PC-9 (cell line): ENCODE results near the gene MUC16. TPM values are rescaled to one million over a fixed set of nuclear protein-coding genes. Genes with fewer than 3 reads are reported as not detected.

Experiments used
- BruUV-seq: library from RNA; stranded (reverse); fragments of 400-500 nt; replicated peaks from 2 replicates; lab custom pipeline; 2021; lab: Mats Ljungman, UMichigan
- CTCF ChIA-PET: fragments of 300-600 bp; sonication (Branson Sonifier 250); formaldehyde crosslinking; loops from one replicate; lab custom pipeline; 2022; ENCODE audit warnings: antibody characterized with exemption; lab: Charles Lee
- POLR2A ChIA-PET: fragments of 300-600 bp; sonication (Branson Sonifier 250); formaldehyde crosslinking; loops from one replicate; lab custom pipeline; 2022; ENCODE audit warnings: antibody characterized with exemption; ENCODE audit not compliant: unreplicated experiment; lab: Charles Lee
- DNase-seq, 2 experiments: peaks; one replicate each; pipeline versions ENCODE4 v3.0.0 to v3.0.0-alpha.2; 2015 to 2022; ENCODE audit warnings: mixed read lengths in 1 of 2
- H2AFZ ChIP-seq: fragments of 200-600 bp; sonication (generic); 2 replicates; pipeline ENCODE4 v1.8.1; 2017; ENCODE audit warnings: antibody characterized with exemption
- H3F3A ChIP-seq: fragments of 200-600 bp; sonication (generic); 2 replicates; pipeline ENCODE4 v1.8.1; 2017; ENCODE audit warnings: antibody characterized with exemption, mild to moderate bottlenecking, low read depth; ENCODE audit not compliant: insufficient read depth
- H3K27ac ChIP-seq: fragments of 200-600 bp; sonication (generic); 2 replicates; pipeline ENCODE4 v1.6.1; 2016; ENCODE audit warnings: mixed run types
- H3K27me3 ChIP-seq: fragments of 200-600 bp; sonication (generic); 2 replicates; pipeline ENCODE4 v1.6.1; 2016; ENCODE audit warnings: low read depth, mixed run types; ENCODE audit not compliant: insufficient read depth
- H3K36me3 ChIP-seq: fragments of 200-600 bp; sonication (generic); 2 replicates; pipeline ENCODE4 v1.6.1; 2016; ENCODE audit warnings: low read depth, mixed run types
- H3K4me1 ChIP-seq: fragments of 200-600 bp; sonication (generic); replicated peaks from 2 replicates; pipeline ENCODE4 v1.6.1; 2016; ENCODE audit warnings: mixed run types; ENCODE audit not compliant: insufficient read depth
- H3K4me2 ChIP-seq: fragments of 200-600 bp; sonication (generic); 2 replicates; pipeline ENCODE4 v1.6.1; 2017; ENCODE audit warnings: mixed run types
- H3K4me3 ChIP-seq: fragments of 200-600 bp; sonication (generic); 2 replicates; pipeline ENCODE4 v1.6.1; 2016; ENCODE audit warnings: mixed run types
- H3K79me2 ChIP-seq: fragments of 200-600 bp; sonication (generic); 2 replicates; pipeline ENCODE4 v1.6.1; 2017; ENCODE audit warnings: low read depth, mixed run types
- H3K9me2 ChIP-seq: fragments of 200-600 bp; sonication (generic); 2 replicates; pipeline ENCODE4 v1.8.1; 2017; ENCODE audit warnings: mild to moderate bottlenecking; ENCODE audit not compliant: insufficient read depth
- H3K9me3 ChIP-seq: fragments of 200-600 bp; sonication (generic); 2 replicates; pipeline ENCODE4 v1.8.1; 2016; ENCODE audit warnings: low read depth; ENCODE audit not compliant: insufficient read depth
- H4K20me1 ChIP-seq: fragments of 200-600 bp; sonication (generic); 2 replicates; pipeline ENCODE4 v1.8.1; 2017; ENCODE audit not compliant: insufficient read depth
- EZH2 ChIP-seq: fragments of 200-600 bp; sonication (generic); IDR thresholded peaks from 2 replicates; pipeline ENCODE4 v1.8.0; 2017; ENCODE audit warnings: antibody characterized with exemption, low read depth
- intact Hi-C: fragments of 100-400 bp; cut with micrococcal nuclease; formaldehyde crosslinking; loops from one replicate; pipeline ENCODE4 v1.10.0; 2022; ENCODE audit not compliant: unreplicated experiment
- total RNA-seq: library from RNA; stranded (reverse); gene quantifications from 2 replicates; pipeline ENCODE4 v1.2.3, GENCODE V29; 2021
- TF ChIP-seq, protein P1 (sequence below): fragments of 200-600 bp; sonication (generic); conservative IDR thresholded peaks from 2 replicates; pipeline ENCODE4 v1.6.1; 2017; ENCODE audit warnings: mixed run types, antibody characterized with exemption, mild to moderate bottlenecking, moderate library complexity

Gene MUC16
- total RNA-seq, 1 experiment from 2014 or later, result 75.0 TPM

DNA sequence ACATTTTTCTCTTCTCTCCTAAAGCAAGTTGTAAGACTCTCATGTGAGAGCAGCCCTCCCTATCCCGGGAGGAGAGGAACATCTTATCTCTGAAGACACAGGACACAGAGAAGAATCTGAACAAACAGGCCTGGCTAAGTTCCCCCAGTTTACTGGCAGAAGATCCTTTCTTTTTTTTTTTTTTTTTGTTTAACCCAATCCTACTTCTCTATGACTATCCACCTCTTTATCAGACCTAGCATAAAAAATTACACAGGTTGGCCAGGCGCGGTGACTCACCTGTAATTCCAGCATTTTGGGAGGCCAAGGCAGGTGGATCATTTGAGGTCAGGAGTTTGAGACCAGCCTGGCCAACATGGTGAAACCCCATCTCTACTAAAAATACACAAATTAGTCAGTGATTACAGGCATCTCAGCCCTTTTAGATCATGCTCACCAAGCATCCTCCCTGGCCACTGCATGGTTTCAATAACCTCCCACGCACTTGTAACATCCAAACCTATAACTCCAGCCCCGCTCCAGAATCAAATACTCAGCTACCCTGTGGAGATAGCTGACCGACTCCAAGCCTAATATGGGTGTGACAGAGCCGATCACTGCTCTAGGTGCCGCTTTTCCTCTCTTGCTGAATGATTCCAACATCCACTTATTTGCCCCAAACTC, 27.3 kb upstream of the MUC16 start:
- intact Hi-C loops, result loop anchor here (1.0 kb wide), 2 partner anchors 19 to 38 kb away; no protein-coding TSS in a partner anchor
- Histone ChIP-seq H3K9me2 (no peaks in the 10 kb centered on the region), H3F3A (peaks cover 33% of the 10 kb centered on the region), H3K79me2 (no peaks in the 10 kb centered on the region), H3K27ac (no peak overlapping the region), H3K9me3 (no peaks in the 10 kb centered on the region), H2AFZ (no peak overlapping the region), H3K4me2 (no peak overlapping the region), H3K4me1 (peaks cover 49% of the 10 kb centered on the region), H3K27me3 (no peaks in the 10 kb centered on the region), H3K36me3 (no peaks in the 10 kb centered on the region), H4K20me1 (no peaks in the 10 kb centered on the region), H3K4me3 (no peak overlapping the region)
- POLR2A ChIA-PET, result no interaction called here
- no peak for TF ChIP-seq EZH2
- TF ChIP-seq, protein P1, sequence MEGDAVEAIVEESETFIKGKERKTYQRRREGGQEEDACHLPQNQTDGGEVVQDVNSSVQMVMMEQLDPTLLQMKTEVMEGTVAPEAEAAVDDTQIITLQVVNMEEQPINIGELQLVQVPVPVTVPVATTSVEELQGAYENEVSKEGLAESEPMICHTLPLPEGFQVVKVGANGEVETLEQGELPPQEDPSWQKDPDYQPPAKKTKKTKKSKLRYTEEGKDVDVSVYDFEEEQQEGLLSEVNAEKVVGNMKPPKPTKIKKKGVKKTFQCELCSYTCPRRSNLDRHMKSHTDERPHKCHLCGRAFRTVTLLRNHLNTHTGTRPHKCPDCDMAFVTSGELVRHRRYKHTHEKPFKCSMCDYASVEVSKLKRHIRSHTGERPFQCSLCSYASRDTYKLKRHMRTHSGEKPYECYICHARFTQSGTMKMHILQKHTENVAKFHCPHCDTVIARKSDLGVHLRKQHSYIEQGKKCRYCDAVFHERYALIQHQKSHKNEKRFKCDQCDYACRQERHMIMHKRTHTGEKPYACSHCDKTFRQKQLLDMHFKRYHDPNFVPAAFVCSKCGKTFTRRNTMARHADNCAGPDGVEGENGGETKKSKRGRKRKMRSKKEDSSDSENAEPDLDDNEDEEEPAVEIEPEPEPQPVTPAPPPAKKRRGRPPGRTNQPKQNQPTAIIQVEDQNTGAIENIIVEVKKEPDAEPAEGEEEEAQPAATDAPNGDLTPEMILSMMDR, result no peak
- DNase-seq, result peak; percentile 63 to 64
- no TSS peak for BruUV-seq
- CTCF ChIA-PET, result no interaction called here

DNA sequence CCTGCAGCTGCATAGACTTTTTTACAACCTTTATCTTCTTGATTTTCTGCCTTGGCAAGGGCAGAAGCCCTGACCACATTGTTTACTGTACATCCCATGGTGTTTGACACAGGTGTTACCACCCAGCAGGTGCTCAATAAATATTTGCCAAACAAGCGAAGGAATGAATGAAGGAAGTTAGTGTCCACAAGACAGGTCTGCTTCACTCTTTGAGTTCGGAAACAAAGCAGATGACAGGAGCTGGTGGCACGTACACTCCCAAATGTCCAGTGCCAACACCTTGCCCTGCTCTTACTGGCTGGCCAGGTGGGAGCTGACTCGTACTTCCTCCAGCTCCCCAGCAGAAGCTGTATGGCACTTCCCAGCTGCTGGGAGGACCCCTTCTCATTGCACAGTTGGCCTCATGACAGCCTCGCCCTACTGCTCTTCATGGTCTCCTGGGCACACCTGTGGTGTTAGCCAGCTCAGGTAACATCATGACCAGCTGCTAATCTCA, 22.0 kb upstream of the MUC16 start:
- Histone ChIP-seq H3K27ac (peak overlapping the region; percentile 52), H3K9me3 (no peaks in the 10 kb centered on the region), H3F3A (peaks cover 32% of the 10 kb centered on the region), H3K4me2 (peak overlapping the region; percentile 48), H4K20me1 (no peaks in the 10 kb centered on the region), H3K4me1 (peaks cover 27% of the 10 kb centered on the region), H3K36me3 (no peaks in the 10 kb centered on the region), H3K4me3 (no peak overlapping the region), H2AFZ (no peak overlapping the region), H3K27me3 (no peaks in the 10 kb centered on the region), H3K9me2 (no peaks in the 10 kb centered on the region), H3K79me2 (no peaks in the 10 kb centered on the region)
- ChIA-PET POLR2A (interaction anchor here (0.6 to 1.3 kb wide), 8 partner anchors 12 to 201 kb away, joined by 3 to 11 read pairs (median 6); partner anchors contain the start of gene MUC16), CTCF (interaction anchor here (0.7 to 1.0 kb wide), 2 partner anchors 14 to 1893 kb away, joined by 3 to 7 read pairs; no protein-coding TSS in a partner anchor)
- TF ChIP-seq EZH2, result no peak
- TF ChIP-seq, protein P1, result no peak
- intact Hi-C loops, result loop anchor here (1.0 kb wide), 6 partner anchors 8 to 43 kb away; partner anchors contain the start of gene MUC16
- no TSS peak for BruUV-seq
- DNase-seq, result peak; percentile 81 to 100

DNA sequence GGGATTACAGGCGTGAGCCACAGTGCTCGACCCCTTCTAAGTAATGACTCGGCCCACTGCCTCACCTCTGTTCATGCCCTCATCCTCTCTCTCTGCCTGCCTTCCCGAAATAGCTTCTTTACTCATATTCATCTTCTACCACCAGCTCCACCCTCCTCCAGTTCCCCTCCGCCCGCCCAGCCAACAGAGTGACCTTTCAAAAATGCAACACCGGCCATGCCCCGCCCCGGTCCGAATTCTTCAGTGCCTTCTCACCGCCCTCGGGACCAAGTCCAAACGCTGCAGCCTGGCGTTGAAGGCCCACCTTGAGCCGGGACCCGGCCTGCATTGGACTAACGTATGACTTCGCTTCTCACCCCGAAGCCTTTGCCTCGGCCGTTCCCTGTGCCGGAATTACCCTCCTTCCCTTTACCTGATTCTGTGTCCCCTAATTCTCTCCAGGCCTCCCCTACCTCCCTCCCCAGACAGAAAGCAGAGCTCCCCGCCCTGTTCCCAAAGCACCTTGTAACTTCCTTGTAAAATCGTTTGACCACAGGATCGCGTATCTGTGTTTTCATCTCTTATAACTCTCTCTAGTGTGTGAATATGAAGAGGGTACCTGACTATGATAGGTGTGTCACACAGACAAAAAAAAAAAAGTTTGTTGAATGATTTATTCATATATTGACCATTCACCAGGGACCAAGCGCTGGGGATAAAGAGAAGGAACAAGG, 8.1 kb upstream of the MUC16 start:
- H3K27ac ChIP-seq, result peak overlapping the region; percentile 95
- H3K4me1 ChIP-seq, result peaks cover 13% of the 10 kb centered on the region
- H3K4me3 ChIP-seq, result peak overlapping the region; percentile 44; the same call in 1 of the 2 replicates
- ChIA-PET POLR2A (interaction anchor here (0.5 to 1.4 kb wide), 13 partner anchors 8 to 196 kb away, joined by 3 to 26 read pairs (median 7); no protein-coding TSS in a partner anchor), CTCF (interaction anchor here (0.6 to 1.3 kb wide), 5 partner anchors 14 to 520 kb away, joined by 3 to 7 read pairs (median 3); no protein-coding TSS in a partner anchor)
- no TSS peak for BruUV-seq
- no peaks in the 10 kb centered on the region for H3K9me3 ChIP-seq
- H3K36me3 ChIP-seq, result no peaks in the 10 kb centered on the region
- peak overlapping the region; percentile 67 for H3K4me2 ChIP-seq
- H3F3A ChIP-seq, result peaks cover 37% of the 10 kb centered on the region
- no peaks in the 10 kb centered on the region for H3K79me2 ChIP-seq
- H3K9me2 ChIP-seq, result no peaks in the 10 kb centered on the region
- H4K20me1 ChIP-seq, result no peaks in the 10 kb centered on the region
- H3K27me3 ChIP-seq, result no peaks in the 10 kb centered on the region
- intact Hi-C loops, result loop anchor here (1.0 to 10.0 kb wide), 6 partner anchors 8 to 184 kb away; partner anchors contain the start of genes MBD3L1, MUC16 and ZNF558
- DNase-seq, result peak; percentile 94 to 98
- peak overlapping the region; percentile 83 for H2AFZ ChIP-seq
- TF ChIP-seq, protein P1, result no peak
- TF ChIP-seq EZH2, result no peak
